Esophagus muscularis mucosa (tissue), 4 donors: ENCODE results near the gene HS6ST2.

Source experiments
- EP300 ChIP-seq: sonication (generic); formaldehyde crosslinking; IDR thresholded peaks from one replicate; pipeline ENCODE4 v1.6.1; 2017; ENCODE audit warnings: antibody characterized with exemption
- POLR2A ChIP-seq: fragments of 450-650 bp; IDR thresholded peaks from one replicate; pipeline ENCODE4 v1.6.1; 2017; ENCODE audit warnings: antibody characterized with exemption, moderate library complexity, mild to moderate bottlenecking, low read depth
- POLR2AphosphoS5 ChIP-seq, 2 donors: sonication (generic); formaldehyde crosslinking; IDR thresholded peaks; one replicate each; pipeline ENCODE4 v1.6.1; 2017; ENCODE audit warnings: antibody characterized with exemption in 2 of 2
- TF ChIP-seq, protein P1 (sequence below), 3 experiments: fragments of 200-600 bp in 2 of 3; fragments of 450-650 bp in 1 of 3; sonication (generic) in 2 of 3; IDR thresholded peaks; one replicate each; pipeline ENCODE4 v1.5.1; 2017 to 2019; ENCODE audit warnings: antibody characterized with exemption in 3 of 3, mild to moderate bottlenecking in 2 of 3, moderate library complexity in 1 of 3

DNA sequence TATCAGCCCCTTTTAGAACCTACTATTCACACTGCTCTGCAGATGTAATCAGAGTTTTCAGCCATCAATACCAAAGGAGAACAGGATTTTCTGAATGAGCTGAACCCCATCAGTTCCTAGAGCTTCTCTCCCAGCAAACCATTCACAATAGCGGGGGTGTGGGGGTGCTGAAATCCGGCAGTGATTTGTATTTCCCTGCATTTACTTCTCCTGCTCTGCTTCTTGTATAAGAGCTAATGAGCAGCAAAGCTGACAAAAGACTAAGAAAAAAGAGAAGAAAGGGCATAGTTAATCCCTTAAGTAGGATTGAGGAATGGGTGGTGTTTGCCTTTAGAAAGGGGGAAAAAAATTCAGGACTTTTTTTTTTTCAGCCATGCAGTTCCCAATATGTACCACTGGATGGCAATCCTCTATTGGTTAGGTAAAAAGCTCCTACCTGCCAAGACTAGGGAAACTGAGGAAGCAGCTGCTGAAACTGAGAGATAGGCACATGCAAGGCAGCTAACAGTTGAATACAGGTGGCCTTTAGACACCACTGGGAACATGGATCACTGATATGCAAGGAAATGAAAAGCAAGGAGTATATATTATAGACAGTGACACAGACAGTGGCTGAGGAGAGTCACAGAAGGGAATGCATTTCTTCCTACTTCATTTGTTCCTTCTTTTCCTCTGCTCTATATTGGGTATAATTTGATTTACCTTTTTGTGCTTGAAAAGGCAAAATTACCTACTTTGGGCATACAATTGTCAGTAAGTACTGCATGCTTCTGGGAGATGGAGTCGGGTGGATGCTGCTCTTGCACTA, 217.9 kb downstream of the HS6ST2 start:
- TF ChIP-seq, protein P1, sequence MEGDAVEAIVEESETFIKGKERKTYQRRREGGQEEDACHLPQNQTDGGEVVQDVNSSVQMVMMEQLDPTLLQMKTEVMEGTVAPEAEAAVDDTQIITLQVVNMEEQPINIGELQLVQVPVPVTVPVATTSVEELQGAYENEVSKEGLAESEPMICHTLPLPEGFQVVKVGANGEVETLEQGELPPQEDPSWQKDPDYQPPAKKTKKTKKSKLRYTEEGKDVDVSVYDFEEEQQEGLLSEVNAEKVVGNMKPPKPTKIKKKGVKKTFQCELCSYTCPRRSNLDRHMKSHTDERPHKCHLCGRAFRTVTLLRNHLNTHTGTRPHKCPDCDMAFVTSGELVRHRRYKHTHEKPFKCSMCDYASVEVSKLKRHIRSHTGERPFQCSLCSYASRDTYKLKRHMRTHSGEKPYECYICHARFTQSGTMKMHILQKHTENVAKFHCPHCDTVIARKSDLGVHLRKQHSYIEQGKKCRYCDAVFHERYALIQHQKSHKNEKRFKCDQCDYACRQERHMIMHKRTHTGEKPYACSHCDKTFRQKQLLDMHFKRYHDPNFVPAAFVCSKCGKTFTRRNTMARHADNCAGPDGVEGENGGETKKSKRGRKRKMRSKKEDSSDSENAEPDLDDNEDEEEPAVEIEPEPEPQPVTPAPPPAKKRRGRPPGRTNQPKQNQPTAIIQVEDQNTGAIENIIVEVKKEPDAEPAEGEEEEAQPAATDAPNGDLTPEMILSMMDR (IDR thresholded peaks at IDR 0.05), result peak in 2 of 3 experiments; percentile 30 to 41
- TF ChIP-seq POLR2AphosphoS5 (IDR thresholded peaks at IDR 0.05), result no peak
- TF ChIP-seq POLR2A, result no peak
- no peak for TF ChIP-seq EP300
